Measurements from ENCODE around the gene DDX10. TPM values are rescaled to one million over a fixed set of nuclear protein-coding genes. Genes with fewer than 3 reads are reported as not detected.

The DDX10 gene
- total and polyA plus RNA-seq, 8 donors: 11.6 to 22.6 (median 17.6) TPM

DNA sequence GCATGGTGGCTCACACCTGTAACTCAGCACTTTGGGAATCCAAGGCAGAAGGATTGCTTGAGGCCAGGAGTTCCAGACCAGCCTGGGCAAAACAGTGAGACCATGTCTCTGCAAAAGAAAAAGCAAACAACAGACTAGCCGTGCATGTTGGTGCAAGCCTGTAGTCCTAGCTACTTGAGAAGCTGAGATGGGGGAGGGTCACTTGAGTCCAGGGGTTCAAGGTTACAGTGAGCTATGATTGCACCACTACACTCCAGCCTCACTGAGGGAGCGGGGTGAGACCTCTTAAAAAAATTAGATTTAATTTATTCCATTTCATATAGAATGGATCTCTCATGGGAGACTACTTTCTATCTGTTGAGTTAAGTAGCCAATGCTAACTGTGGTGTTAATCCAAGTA lies 50.4 kb downstream of the DDX10 start:
- Histone ChIP-seq H3K4me3 (no peak overlapping the region), H3K27ac (no peak overlapping the region), H3K36me3 (peaks cover 0 to 55% (median 46%) of the 10 kb centered on the region in 4 donors), H3K9me3 (peaks cover 0 to 7% (median 2%) of the 10 kb centered on the region in 4 donors), H3K27me3 (no peaks in the 10 kb centered on the region), H3K4me1 (no peaks in the 10 kb centered on the region)
- intact Hi-C loops (cut with DNase I; ENCODE audit: low total_unique reads): no loop called here
- TF ChIP-seq POLR2A (IDR thresholded peaks at IDR 0.05) (no peak), EP300 (IDR thresholded peaks at IDR 0.05) (no peak), POLR2AphosphoS5 (IDR thresholded peaks at IDR 0.05) (no peak)
- TF ChIP-seq, protein P1, sequence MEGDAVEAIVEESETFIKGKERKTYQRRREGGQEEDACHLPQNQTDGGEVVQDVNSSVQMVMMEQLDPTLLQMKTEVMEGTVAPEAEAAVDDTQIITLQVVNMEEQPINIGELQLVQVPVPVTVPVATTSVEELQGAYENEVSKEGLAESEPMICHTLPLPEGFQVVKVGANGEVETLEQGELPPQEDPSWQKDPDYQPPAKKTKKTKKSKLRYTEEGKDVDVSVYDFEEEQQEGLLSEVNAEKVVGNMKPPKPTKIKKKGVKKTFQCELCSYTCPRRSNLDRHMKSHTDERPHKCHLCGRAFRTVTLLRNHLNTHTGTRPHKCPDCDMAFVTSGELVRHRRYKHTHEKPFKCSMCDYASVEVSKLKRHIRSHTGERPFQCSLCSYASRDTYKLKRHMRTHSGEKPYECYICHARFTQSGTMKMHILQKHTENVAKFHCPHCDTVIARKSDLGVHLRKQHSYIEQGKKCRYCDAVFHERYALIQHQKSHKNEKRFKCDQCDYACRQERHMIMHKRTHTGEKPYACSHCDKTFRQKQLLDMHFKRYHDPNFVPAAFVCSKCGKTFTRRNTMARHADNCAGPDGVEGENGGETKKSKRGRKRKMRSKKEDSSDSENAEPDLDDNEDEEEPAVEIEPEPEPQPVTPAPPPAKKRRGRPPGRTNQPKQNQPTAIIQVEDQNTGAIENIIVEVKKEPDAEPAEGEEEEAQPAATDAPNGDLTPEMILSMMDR (IDR thresholded peaks at IDR 0.05): no peak
- 86 to 97% (median 93%) methylated on average over 2 of the region's 2 CpGs for WGBS, 5 donors
- DNase-seq: no peak

DNA sequence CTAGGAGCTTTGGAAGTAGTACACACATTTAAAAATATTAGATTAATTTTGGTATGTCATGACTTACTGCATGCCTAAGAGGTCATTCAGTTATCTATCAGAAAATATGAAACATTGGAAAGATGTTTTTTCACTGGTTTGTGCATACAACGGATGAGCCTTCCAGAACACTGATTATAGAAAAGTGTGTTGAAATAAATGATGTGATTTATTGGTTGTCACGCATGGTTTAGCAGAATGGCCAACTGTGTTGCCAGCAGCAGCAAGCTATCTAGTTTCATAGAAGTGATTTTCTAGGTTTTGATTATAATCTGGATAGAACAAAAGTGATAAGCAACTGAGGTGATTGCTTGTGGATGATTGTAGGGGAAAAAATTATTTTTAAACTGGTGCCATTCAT lies 53.6 kb downstream of the DDX10 start:
- no peak for DNase-seq
- Histone ChIP-seq H3K4me3 (no peak overlapping the region), H3K9me3 (no peaks in the 10 kb centered on the region), H3K27me3 (no peaks in the 10 kb centered on the region), H3K36me3 (peaks cover 5 to 55% (median 44%) of the 10 kb centered on the region in 4 donors), H3K27ac (no peak overlapping the region), H3K4me1 (no peaks in the 10 kb centered on the region)
- intact Hi-C loops (cut with DNase I; ENCODE audit: low total_unique reads): no loop called here
- 79 to 93% (median 87%) methylated on average over 2 of the region's 2 CpGs for WGBS, 5 donors
- TF ChIP-seq EP300 (IDR thresholded peaks at IDR 0.05) (no peak), POLR2AphosphoS5 (IDR thresholded peaks at IDR 0.05) (no peak), POLR2A (IDR thresholded peaks at IDR 0.05) (no peak)
- TF ChIP-seq, protein P1 (IDR thresholded peaks at IDR 0.05): no peak

GRCh38 chr11:108724974-108725689 lies 60.3 kb downstream of the DDX10 start:
- intact Hi-C loops (cut with DNase I; ENCODE audit: low total_unique reads): no loop called here
- no peak for DNase-seq
- Histone ChIP-seq H3K9me3 (no peaks in the 10 kb centered on the region), H3K4me3 (no peak overlapping the region), H3K36me3 (peaks cover 5 to 31% (median 18%) of the 10 kb centered on the region in 4 donors), H3K27ac (no peak overlapping the region), H3K4me1 (no peaks in the 10 kb centered on the region), H3K27me3 (no peaks in the 10 kb centered on the region)
- WGBS, 5 donors: 56 to 79% (median 77%) methylated on average over 5 of the region's 5 CpGs
- TF ChIP-seq POLR2AphosphoS5 (IDR thresholded peaks at IDR 0.05): no peak
- no peak for TF ChIP-seq POLR2A (IDR thresholded peaks at IDR 0.05)
- TF ChIP-seq, protein P1 (IDR thresholded peaks at IDR 0.05): no peak
- no peak for TF ChIP-seq EP300 (IDR thresholded peaks at IDR 0.05)

DNA sequence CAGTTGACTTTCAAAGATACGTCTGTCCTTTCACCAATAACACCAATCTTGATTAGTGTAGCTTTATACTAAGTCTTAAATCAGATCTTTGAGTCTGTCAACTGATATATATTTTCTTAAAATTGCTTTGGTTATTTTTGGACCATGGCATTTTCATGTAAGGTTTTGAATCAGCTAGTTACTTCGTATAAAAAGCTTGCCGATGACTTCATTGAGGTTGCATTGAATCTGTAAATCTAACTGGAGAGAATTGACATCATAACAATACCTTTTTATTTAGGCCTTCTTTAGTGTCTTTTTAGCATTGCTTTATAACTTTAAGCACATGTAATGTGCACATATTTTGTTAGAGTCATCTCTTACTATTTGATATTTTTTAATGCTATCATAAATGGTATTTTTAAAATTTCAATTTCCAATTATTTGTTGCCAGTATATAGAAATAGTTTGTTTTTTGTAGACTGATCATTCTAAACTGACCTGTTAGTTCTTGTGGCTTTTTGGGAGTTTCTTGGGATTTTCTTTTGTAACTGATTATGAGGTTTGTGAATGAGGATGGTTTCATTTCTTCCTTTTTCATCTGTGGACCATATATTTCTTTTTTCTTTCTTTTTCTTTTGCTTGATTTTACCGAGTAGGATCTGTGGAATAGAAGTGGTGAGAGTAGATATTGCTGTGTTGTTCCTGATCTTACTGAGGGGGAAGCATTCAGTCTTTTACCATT lies 61.4 kb downstream of the DDX10 start:
- TF ChIP-seq POLR2A (IDR thresholded peaks at IDR 0.05): no peak
- TF ChIP-seq EP300 (IDR thresholded peaks at IDR 0.05): no peak
- TF ChIP-seq, protein P1 (IDR thresholded peaks at IDR 0.05): no peak
- TF ChIP-seq POLR2AphosphoS5 (IDR thresholded peaks at IDR 0.05): no peak
- H3K4me1 ChIP-seq: no peaks in the 10 kb centered on the region
- WGBS, 5 donors: 84 to 88% (median 85%) methylated on average over 4 of the region's 4 CpGs
- intact Hi-C loops (cut with DNase I; ENCODE audit: low total_unique reads): no loop called here
- H3K27me3 ChIP-seq: no peaks in the 10 kb centered on the region
- peaks cover 5 to 27% (median 16%) of the 10 kb centered on the region in 4 donors for H3K36me3 ChIP-seq
- no peaks in the 10 kb centered on the region for H3K9me3 ChIP-seq
- H3K27ac ChIP-seq: no peak overlapping the region
- H3K4me3 ChIP-seq: no peak overlapping the region
- DNase-seq: no peak
